Measurements from ENCODE around the gene MXI1. TPM values are rescaled to one million over a fixed set of nuclear protein-coding genes. Genes with fewer than 3 reads are reported as not detected.

MXI1 gene
- total and polyA plus RNA-seq, 3 donors from 2014 or later = 42.1 to 69.1 (median 66.8) TPM

GRCh38 chr10:110224992-110225391 is 17.6 kb downstream of the MXI1 start:
- intact Hi-C loops (cut with DNase I; ENCODE audit: low total_unique reads) = loop anchor here (10.0 kb wide), 2 partner anchors 50 to 340 kb away; no protein-coding TSS in a partner anchor
- no peak for DNase-seq
- 59 to 64% methylated on average over 9 of the region's 9 CpGs for WGBS, 2 donors
- Histone ChIP-seq H3K36me3 (ENCODE audit: low read depth, missing control alignments) (no peaks in the 10 kb centered on the region), H3K27ac (peak overlapping the region; percentile 76 to 97), H3K4me3 (peak overlapping the region in 1 of 2 donors; percentile 76), H3K27me3 (no peaks in the 10 kb centered on the region), H3K9me3 (no peaks in the 10 kb centered on the region), H3K4me1 (peaks cover 13% of the 10 kb centered on the region)
- TF ChIP-seq CTCF (IDR thresholded peaks at IDR 0.05) = no peak
- no peak for TF ChIP-seq POLR2A (IDR thresholded peaks at IDR 0.05)

- Histone ChIP-seq H3K4me1 (peaks cover 13% of the 10 kb centered on the region), H3K27ac (peak overlapping the region; percentile 76 to 97), H3K27me3 (no peaks in the 10 kb centered on the region), H3K36me3 (ENCODE audit: low read depth, missing control alignments) (no peaks in the 10 kb centered on the region), H3K9me3 (no peaks in the 10 kb centered on the region), H3K4me3 (peak overlapping the region; percentile 76 to 87)
- no peak for DNase-seq
- WGBS, 2 donors = 3 to 4% methylated on average over 8 of the region's 8 CpGs
- TF ChIP-seq POLR2A (IDR thresholded peaks at IDR 0.05) (no peak), CTCF (IDR thresholded peaks at IDR 0.05) (no peak)
- intact Hi-C loops (cut with DNase I; ENCODE audit: low total_unique reads) = loop anchor here (10.0 kb wide), 2 partner anchors 49 to 341 kb away; no protein-coding TSS in a partner anchor
Observed at GRCh38 chr10:110225441-110225755, 18.0 kb downstream of the MXI1 start.

GRCh38 chr10:110225756-110226542 is 18.5 kb downstream of the MXI1 start:
- peak; percentile 94 for DNase-seq
- TF ChIP-seq POLR2A (IDR thresholded peaks at IDR 0.05) (no peak), CTCF (IDR thresholded peaks at IDR 0.05) (peak; percentile 55 to 84 (median 73))
- 0 to 1% methylated on average over 24 to 41 of the region's 103 CpGs for WGBS, 2 donors
- Histone ChIP-seq H3K27me3 (no peaks in the 10 kb centered on the region), H3K36me3 (ENCODE audit: low read depth, missing control alignments) (no peaks in the 10 kb centered on the region), H3K9me3 (no peaks in the 10 kb centered on the region), H3K4me3 (peak overlapping the region; percentile 76 to 87), H3K4me1 (peaks cover 13% of the 10 kb centered on the region), H3K27ac (peak overlapping the region; percentile 91 to 97)
- intact Hi-C loops (cut with DNase I; ENCODE audit: low total_unique reads) = loop anchor here (10.0 kb wide), 2 partner anchors 49 to 341 kb away; no protein-coding TSS in a partner anchor

- 0 to 3% methylated on average over 18 to 25 of the region's 36 CpGs for WGBS, 2 donors
- Histone ChIP-seq H3K4me1 (peaks cover 8% of the 10 kb centered on the region), H3K36me3 (ENCODE audit: low read depth, missing control alignments) (no peaks in the 10 kb centered on the region), H3K27me3 (no peaks in the 10 kb centered on the region), H3K4me3 (peak overlapping the region; percentile 76 to 87), H3K27ac (peak overlapping the region; percentile 91 to 97), H3K9me3 (no peaks in the 10 kb centered on the region)
- TF ChIP-seq CTCF (IDR thresholded peaks at IDR 0.05) (no peak), POLR2A (IDR thresholded peaks at IDR 0.05) (no peak)
- peak; percentile 95 for DNase-seq
- intact Hi-C loops (cut with DNase I; ENCODE audit: low total_unique reads) = loop anchor here (10.0 kb wide), 2 partner anchors 48 to 342 kb away; no protein-coding TSS in a partner anchor
Observed at GRCh38 chr10:110226543-110226925, 19.1 kb downstream of the MXI1 start.
